Panc1 (cell line): Measurements from ENCODE around the gene SPATA32.

Source experiments
- CTCF ChIP-seq: fragments of 450-650 bp; IDR thresholded peaks from 2 replicates; pipeline ENCODE4 v1.5.1; 2017; ENCODE audit warnings: mild to moderate bottlenecking
- REST ChIP-seq, 2 experiments: IDR thresholded peaks; 2 replicates each; pipeline ENCODE4 v1.6.1; 2011 to 2012; ENCODE audit warnings: low read depth in 2 of 2, control low read depth in 1 of 2, low read length in 1 of 2, mild to moderate bottlenecking in 1 of 2, moderate library complexity in 1 of 2; ENCODE audit not compliant: insufficient read depth in 1 of 2
- TCF7L2 ChIP-seq: IDR thresholded peaks from 2 replicates; pipeline ENCODE4 v1.6.1; 2011; ENCODE audit warnings: mild to moderate bottlenecking, low read depth, low read length, inconsistent platforms

- TF ChIP-seq CTCF (peak; percentile 84), TCF7L2 (no peak), REST (IDR thresholded peaks at IDR 0.05; ENCODE audit: insufficient read depth in 1 of 2, low read depth in 2 of 2, low read length in 1 of 2) (no peak)
Observed at GRCh38 chr17:45277216-45277849, 15.4 kb upstream of the SPATA32 start.
